OCI-M2 (cell line): ENCODE measurements around the gene C20orf96.
"Not testable (repeated sequence)": the region's sequence is repeated elsewhere in the genome, so short reads cannot be mapped to it uniquely, and the experiment has no call there.

ENCODE experiments used
- DNase-seq: peaks from one replicate; lab custom pipeline; 2025; ENCODE audit not compliant: unreplicated experiment; lab: John Stamatoyannopoulos, UW

C20orf96 gene

DNA sequence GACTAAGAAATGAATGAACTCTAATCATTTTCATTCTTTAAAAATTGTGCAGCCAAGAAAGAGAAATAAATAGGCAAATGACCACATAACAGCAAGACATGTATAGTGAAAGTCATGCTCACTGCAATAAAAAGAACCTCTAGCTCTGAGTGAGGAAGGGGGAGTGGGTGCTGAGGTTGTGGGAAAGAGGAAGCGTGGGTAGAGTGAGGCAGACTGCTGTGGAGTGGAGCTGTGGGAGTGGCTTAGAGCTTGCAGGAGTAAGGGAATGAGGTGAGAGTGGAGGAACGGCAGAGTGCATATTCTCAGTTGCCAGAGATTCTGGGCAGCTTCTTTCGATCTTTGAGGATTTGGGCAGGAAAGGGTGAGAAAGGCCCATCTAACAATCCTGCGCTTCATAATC, 53.1 kb downstream of the C20orf96 start:
- DNase-seq, result no peak

DNA sequence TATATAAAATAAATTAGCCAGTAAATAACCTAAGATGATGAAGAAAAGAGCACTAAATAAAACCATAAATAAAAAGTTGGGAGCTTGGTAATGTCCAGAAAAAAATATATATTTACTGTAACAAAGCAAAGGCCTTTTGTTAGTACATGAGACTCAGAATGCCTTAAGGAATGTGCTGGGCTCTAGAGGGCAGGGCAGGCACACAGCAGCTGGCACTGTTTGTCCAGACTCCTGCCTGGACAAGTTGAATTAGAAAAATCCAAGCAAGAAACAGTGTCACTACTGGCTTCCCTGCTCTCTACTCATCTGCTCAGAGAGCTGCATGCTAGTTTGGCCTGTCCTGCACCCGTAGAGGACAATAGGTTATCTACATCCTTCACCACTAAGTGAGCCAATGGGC, 54.7 kb downstream of the C20orf96 start:
- DNase-seq, result no peak

DNA sequence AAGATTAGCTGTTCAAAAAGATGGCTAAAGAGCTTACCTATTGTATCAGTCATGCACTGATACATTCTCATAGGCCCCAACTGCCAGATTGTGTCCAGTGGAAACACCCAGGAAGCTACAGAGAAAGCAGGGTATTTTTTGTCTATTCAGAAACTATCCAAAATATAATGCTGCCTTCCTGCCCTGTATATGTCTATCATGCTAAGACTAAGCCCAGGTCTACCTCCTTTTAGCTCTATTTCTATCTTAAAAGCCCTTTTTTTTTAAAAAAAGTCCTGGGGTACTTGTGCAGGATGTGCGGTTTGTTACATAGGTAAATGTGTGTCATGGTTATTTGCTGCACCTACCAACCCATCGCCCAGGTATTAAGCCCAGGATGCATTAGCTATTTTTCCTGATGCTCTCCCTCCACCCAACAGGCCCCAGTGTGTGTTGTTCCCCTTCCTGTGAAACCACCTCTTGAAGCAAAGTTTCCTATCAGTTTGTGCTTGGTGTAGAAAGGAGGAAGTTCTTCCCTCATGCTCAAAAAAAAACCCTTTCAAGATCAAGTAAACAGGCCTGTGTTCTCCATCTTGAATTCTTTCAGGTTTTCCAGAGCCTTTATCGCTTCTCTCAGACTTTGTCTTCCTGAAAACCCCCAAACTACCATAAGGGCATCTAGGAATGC, 63.0 kb downstream of the C20orf96 start:
- no peak for DNase-seq

DNA sequence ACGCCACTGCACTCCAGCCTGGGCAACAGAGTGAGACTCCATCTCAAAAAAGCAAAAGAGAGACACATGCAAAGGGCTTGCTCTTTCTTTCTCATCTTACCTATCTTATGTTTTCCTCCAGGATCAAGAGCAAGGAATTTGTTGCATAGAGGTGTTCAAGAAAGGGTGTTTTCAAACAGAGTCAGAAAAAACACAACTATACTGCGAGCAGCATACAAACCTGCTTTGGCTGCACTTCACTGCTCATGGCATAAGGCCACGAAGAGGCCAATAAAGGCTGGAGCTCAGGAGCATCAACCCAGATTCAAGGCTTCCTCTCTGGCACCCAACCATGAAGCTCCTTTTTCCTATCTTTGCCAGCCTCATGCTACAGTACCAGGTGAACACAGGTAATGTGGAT, 63.6 kb downstream of the C20orf96 start, which contains the start of gene DEFB129:
TSS of gene DEFB129 (plus strand) at position 301 of the 400 bp plus-strand sequence. CDS start at position 332, 31 bp downstream.
- no peak for DNase-seq

DNA sequence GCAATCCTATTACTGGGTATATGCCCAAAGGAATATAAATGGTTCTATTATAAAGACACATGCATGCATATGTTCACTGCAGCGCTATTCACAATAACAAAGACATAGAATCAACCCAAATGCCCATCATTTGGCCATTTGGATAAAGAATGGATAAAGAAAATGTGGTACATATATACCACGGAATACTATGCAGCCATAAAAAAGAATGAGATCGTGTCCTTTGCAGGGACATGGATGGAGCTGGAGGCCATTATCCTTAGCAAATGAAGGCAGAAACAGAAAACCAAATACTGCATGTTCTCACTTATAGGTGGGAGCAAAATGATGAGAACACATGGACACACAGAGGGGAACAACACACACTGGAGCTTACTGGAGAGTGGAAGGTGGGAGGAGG, 64.7 kb downstream of the C20orf96 start:
- DNase-seq, result not testable (repeated sequence)

DNA sequence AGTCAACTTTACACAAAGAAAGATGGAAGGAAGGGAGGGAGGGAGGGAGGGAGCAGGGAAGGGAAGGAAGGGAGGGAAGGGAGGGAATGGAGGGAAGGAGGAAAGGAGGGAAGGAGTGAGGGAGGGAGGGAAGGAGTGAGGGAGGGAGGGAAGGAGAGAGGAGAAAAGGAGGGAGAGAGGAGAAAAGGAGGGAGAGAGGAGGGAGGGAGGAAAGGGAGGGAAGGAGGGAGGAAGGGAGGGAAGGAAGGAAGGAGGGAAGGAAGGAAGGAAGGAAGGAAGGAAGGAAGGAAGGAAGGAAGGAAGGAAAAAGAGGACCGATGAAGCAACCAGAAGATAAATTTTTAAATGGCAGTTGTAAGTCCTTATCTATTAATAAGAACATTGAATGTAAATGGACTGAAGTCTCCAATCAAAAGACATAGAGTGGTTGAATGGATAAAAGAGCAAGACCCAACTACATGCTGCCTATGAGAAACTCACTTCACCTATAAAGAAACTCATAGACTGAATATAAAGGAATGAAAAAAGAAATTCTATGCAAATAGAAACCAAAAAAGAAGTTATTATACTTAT, 69.2 kb downstream of the C20orf96 start:
- no peak for DNase-seq
